Erythroblast (primary cell): ENCODE data around the gene CCDC175.

Experiments
- DNase-seq, 2 experiments: peaks; one replicate each; lab custom pipeline; 2025; lab: John Stamatoyannopoulos, UW
- GATA1 ChIP-seq: IDR thresholded peaks from 2 replicates; pipeline ENCODE4 v1.6.1; 2011; ENCODE audit warnings: low read depth, mild to moderate bottlenecking, control low read depth, low read length, moderate library complexity
- POLR2A ChIP-seq: IDR thresholded peaks from 2 replicates; pipeline ENCODE4 v1.6.1; 2011; ENCODE audit warnings: mild to moderate bottlenecking, low read length

Gene CCDC175

DNA sequence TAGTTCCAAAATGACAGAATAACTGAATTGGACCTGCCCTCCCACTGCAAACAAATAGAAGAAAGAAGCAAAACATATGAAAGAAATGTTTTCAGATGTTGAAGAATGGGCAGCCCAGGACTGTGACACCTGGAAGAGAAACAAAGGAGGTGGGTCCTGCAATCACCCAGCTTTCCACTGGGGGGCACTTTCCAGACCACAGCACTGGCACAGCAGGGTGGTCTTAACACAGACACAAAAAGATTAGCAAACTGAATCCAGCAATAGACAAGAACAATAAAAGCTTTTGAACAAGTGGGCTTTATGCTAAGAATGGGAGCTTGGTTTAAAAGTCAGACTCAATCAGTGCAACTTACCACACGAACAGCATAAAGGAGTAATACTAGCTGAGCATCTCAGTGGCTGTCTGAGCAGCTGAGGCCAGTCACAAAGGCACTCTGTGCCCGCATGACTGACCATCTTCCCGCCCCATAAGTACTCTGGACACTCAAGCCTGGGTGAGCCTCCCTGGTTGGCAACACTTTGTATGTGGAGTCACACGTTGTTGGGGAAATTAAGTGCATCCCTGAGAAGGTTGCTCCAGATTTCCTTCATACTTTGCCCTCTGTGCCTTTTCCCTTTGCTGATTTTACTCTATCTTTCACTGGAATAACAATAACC lies 64.6 kb downstream of the CCDC175 start:
- TF ChIP-seq GATA1, result no peak
- TF ChIP-seq POLR2A, result no peak
- peak; percentile 7 to 19 for DNase-seq

DNA sequence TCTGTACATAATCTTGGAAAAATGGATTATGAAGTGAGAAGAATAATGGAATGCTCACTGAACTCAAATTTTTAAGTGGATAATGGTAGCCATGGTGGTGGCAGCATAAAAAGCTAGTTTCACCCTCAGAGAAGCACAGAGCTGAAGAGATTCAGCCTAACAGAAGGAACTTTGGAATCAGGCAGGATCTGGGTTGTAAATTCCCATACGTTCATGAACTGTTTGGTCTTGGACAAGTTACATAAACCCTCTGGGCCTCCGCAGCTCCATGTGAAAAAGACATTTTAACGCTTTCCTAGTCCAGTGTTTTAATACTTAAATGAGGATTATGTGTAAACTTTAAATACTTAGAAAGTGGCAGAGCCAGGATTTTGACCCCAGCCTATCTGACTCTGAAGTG lies 65.6 kb downstream of the CCDC175 start:
- TF ChIP-seq GATA1 (no peak), POLR2A (no peak)
- no peak for DNase-seq

DNA sequence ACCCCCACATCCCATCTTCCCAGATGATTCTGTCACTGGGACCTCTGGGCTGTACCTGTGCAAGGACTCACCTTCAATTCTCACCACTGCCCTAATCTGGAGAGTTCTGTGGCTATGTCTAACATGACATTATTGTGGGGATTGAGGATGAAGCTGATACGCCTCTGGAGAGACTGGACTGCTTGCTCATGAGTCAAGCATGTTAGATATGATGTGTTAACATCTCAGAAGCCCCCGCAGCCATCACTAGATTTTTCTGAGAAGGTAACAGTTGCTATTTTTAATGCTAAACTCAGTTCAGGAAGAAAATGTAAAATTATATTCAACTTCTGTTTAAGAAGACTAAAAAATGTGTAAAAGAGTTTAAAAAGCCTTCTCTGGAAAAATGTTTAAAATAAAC lies 66.6 kb downstream of the CCDC175 start:
- TF ChIP-seq GATA1, result no peak
- TF ChIP-seq POLR2A, result no peak
- DNase-seq, result no peak

DNA sequence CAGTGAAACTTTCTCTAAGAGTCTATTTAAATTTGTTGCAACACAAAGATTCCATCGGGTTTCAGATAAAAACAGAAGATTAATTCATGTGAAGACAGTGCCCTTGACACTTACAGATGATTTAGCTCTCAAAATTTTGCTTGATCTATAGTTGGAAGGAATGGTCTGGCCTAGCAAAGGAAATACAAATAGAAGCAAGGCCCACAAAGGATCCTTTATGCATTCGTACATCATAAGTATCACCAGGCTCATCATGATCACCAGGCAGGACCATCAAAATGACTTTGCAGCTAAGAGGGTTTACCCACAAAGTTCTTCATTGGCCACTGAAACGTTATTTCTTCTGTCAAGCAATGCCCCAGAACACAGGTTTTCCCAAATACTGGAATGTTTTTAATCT lies 67.5 kb downstream of the CCDC175 start:
- DNase-seq, result no peak
- TF ChIP-seq POLR2A, result no peak

DNA sequence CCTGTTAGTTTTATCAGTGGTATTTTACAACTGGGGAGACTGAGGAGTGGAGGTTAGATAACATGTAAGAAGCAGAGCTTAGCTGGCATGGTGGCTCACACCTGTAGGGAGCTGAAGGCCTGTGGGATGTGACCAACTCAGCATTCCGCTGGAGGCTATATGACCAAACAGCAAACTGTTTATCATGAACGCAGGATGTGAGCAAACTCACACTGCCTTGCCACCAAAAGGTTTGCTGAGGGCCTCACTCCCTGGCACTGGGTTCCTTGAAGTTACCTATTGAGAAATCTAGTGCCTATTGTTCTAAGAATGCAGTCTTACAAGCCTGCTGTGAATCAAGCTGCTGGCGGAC lies 68.9 kb downstream of the CCDC175 start:
- no peak for DNase-seq
- no peak for TF ChIP-seq POLR2A
- no peak for TF ChIP-seq GATA1

DNA sequence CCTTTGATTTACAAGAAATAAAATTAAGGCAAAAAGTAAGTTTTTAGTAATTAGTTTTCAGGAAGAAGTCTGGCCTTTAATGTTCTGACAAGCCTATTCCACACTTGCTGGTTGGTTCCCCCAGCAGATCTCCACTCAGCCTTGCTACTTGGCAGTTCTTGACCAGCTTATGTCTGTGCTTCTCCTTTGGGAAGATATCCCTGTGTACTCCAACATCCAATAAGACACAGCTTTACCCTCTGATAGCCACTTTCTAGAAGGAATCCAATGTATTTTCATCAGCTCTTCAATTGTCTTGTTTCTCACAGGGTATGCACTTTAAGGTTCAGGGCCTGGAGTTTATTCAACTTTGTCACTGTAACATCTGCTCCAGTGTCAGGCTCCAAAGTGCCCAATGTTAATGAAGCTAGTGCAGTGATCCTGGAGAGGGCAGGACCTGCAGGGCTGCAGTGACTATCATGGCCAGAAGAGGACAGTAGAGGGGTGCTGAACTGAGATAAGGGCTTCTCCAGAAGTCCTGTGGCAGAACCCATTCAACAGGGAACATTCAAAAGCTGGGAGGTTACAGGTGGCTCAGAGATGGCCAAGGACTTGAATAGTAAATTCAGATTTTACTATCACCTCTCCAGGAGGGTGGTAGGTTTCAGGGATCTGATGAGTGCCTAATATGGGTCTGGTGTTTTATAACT lies 69.4 kb downstream of the CCDC175 start:
- DNase-seq, result peak; percentile 72 to 82
- TF ChIP-seq POLR2A (no peak), GATA1 (peak; percentile 26)

DNA sequence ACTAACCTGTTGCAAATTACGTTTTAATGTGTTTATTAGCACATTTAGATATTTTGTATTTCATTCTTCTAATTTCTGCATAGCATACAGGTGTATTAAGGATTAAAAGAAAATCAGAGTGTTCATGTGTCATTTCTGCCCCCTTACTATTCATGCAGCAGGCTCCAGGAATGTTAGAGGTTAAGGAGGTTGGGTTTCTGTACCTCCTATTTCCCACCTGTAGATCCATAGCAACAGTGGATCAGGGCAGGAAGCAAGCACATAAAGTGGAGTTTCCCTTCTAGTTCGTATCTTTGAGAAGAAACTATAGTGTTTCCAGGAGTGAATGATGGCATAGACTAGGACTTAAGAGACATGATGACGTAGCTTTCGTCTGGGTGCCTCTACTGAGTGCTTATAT lies 73.4 kb downstream of the CCDC175 start:
- no peak for DNase-seq
- TF ChIP-seq GATA1 (no peak), POLR2A (no peak)

DNA sequence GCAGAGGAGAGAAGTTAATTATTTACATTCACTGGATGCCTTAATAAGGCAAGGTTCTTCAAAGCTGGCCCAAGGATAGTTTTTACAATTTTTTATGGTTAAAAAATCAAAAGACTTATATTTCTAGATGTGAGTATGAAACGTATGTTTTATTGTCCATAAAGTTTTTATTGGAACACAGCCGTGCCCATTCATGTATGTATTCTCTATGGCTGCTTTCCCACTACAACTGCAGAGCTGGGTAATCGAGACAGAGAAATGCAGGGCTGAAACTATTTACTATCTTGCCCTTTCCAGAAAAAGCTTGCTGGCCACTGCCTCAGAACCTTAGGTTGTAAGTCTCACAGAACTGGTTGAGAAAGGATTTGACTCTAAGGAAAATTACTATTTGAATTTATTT lies 75.9 kb downstream of the CCDC175 start:
- DNase-seq, result no peak
- no peak for TF ChIP-seq POLR2A

DNA sequence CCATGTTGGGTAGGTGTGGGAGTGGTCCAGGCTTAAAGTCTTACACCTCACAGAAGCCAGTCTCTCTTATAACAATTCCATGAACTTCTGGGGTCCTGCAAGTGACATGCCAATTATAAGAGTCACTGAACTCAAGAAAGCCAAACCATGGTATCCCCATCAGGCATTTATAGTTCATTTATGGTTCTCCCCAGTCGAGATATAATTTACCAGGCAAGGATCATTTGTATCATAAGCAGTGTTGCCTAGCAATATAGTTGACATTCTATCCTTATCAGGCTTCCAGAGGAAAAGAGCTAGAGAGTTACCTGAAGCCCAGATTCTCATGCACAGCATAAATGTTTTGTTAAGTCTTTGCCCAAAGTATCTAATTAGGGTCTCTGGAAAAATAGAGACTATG lies 84.2 kb downstream of the CCDC175 start:
- DNase-seq, result no peak
- TF ChIP-seq GATA1, result no peak
- no peak for TF ChIP-seq POLR2A

DNA sequence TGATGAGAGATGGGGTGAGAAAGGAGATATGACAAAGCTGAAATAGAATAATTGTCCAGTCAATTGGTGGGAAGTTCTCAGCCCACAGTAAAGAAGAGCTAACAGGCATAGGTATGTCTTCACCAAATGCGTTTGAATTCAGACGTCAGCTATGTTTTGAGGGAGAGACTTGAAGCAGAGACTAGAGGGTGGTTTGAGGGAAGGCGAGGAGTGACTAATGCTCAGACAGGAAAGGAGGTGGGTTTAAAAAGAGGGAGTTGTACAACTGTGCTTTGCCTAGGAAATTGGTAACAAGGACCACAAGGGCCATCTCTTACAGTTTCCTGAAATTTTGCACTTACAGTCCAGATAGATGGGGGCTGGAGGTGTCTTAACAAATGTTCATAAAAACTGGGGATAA lies 85.9 kb downstream of the CCDC175 start:
- TF ChIP-seq GATA1, result no peak
- TF ChIP-seq POLR2A, result no peak
- no peak for DNase-seq

DNA sequence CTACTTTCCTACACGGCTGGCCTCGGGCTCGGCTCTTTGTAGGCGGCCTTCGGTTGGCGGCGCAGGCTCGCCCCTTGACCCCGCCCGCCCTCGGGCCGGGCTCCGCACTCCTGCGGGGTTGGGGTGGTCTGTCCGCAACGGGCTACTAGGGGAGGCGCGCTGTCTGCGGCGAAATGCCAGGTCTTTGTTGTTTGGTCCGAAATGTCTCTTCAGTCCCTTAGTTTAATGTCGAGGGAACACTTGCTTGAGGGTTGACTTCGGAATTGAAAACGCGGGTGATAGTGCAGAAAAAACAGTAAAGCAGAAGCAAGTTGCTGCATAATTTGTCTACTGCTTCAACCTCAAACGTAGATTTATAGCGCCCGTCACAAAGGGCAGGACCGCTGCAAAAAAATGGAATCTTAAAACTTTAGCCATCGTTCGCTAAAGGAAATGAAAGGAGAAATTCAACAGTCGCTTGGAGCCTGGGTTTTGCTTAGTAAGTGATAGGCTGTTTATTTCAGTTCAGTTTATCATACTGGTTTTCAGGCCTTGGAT lies 91.9 kb downstream of the CCDC175 start:
- TF ChIP-seq POLR2A, result no peak
- no peak for TF ChIP-seq GATA1
- no peak for DNase-seq

DNA sequence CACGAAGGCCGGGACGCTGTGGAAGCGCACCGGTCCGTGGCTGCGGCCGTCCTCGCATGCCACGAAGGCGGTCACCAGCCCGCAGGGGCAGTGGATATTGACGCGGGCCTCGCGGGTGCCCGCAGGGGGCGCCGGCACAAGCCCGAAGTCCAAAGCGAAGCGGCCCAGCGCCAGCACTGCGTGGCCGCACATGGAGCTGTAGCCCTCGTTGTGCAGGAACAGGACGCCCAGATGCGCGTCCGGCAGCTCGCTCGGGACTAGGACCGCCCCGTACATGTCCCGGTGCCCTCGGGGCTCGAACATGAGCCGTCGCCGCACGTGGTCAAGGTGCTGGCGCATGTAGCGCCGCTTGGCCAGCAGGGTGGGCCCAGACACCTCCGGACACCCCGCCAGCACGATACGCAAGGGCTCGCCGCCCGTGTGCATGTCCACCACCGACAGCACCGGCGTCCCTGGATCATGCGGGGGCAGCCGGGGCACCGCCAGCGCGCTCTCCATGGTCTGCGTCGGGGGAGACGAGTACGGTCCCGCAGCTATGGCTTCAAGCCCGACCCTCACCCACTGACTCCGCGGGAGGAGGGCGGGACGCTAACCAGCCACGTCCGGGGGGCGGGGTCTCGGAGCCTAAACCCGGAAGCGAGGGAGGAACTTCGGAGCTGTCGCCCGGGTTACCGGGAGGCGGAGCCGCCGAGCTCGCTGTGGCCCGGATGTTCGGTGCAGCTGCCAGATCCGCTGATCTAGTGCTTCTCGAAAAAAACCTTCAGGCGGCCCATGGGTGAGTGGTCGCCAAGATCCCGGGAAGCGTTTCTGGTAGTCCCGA lies 92.6 kb downstream of the CCDC175 start, which contains the start of the genes JKAMP and L3HYPDH:
Gene JKAMP, plus strand, starts transcription at position 699 of the 820 bp plus-strand sequence. Its CDS starts 73 bp downstream, at position 772.
Gene L3HYPDH, minus strand, starts transcription at position 590 of the 820 bp plus-strand sequence. Its CDS starts 92 bp downstream, at position 498.
- TF ChIP-seq GATA1, result no peak
- peak; percentile 82 for TF ChIP-seq POLR2A
- peak; percentile 96 to 97 for DNase-seq

DNA sequence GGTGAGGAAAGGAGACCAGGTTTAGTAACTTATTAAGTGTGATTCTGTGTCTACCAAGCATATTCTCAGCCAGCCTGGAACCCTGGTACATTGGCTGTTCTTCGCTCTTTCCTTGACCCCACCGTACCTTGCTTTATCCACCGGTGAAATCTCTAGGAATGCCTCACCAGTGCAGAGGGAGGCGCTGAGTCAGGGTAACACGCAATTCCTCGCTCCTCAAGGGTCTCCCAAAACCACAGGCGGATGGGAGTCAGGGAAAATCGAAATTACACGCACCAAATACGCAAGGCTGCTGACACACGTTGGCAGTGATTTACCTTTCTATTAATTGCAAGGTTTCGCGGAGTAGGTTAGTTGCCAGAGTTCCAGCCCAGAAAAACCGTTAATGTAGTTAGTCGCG lies 93.2 kb downstream of the CCDC175 start:
- TF ChIP-seq POLR2A, result no peak
- TF ChIP-seq GATA1, result no peak
- peak; percentile 27 to 53 for DNase-seq

DNA sequence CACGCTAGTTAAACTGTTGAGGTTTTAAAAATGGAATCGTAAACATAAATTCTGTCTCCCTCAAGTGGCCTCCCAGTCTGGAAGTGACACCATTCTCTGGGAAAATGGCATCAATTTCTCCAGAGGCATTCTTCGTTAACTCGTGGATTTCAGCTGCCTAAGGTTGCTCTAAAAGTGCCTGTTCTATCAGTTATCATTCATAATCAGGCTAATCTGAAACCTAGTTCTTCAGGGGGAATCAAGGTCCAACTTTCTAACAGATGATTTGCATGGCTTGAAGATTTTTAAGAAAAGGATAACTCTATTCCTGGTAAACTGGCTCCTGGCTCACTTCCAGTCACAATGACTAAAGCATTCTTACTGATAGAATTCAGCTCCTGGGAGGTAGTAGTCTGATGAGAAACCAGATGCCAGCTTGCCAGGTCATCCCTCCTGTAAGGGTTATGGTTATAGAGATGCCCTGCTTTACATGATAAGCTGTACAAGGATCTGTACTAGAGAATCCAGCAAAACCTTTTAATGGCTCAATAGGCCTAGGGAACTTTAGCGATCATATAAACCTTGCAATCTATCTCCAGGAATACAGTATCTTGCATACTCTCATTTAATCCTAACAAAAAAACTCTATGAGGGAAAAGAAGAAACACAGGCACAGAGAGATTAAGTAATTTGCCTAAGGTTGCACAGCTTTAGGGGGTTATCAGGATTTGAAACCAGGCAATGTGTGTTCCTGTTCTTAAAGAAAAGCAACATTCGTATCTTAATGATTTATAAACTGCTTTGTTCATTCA lies 93.9 kb downstream of the CCDC175 start:
- DNase-seq, result peak; percentile 57 to 68
- TF ChIP-seq POLR2A (no peak), GATA1 (no peak)
